Measurements from ENCODE around the gene FBLN2.

FBLN2 gene

GRCh38 chr3:13584901-13585300 is 36.0 kb downstream of the FBLN2 start:
- Histone ChIP-seq H3K4me3 (ENCODE audit: low read depth, low read length) (no peak overlapping the region), H4K91ac (ENCODE audit: low read depth, low read length) (no peak overlapping the region), H3K4me1 (ENCODE audit: control insufficient read depth in 1 of 2, insufficient read depth in 2 of 2, low read length in 2 of 2) (peaks cover 2 to 5% of the 10 kb centered on the region in 2 experiments), H2BK12ac (ENCODE audit: low read length) (no peak overlapping the region), H4K8ac (ENCODE audit: low read depth, low read length) (no peak overlapping the region), H3K79me2 (ENCODE audit: control insufficient read depth, insufficient read depth, low read length, poor library complexity) (peaks cover 1% of the 10 kb centered on the region), H2BK5ac (ENCODE audit: low read depth, low read length, poor library complexity) (no peak overlapping the region), H3K4me2 (ENCODE audit: low read length) (no peak overlapping the region), H3K79me1 (ENCODE audit: low read length) (peaks cover 3% of the 10 kb centered on the region), H2AFZ (ENCODE audit: insufficient read depth, low read length, poor library complexity) (no peak overlapping the region), H4K12ac (ENCODE audit: low read depth, low read length) (no peak overlapping the region), H3K23ac (ENCODE audit: low read length) (no peak overlapping the region), H3K36me3 (ENCODE audit: control insufficient read depth in 1 of 2, insufficient read depth in 2 of 2, low read length in 2 of 2) (no peaks in the 10 kb centered on the region), H3K27me3 (ENCODE audit: insufficient read depth, low read length) (no peaks in the 10 kb centered on the region), H3K27ac (ENCODE audit: low read depth, low read length) (no peak overlapping the region), H3K9ac (ENCODE audit: low read length) (no peak overlapping the region), H3K9me3 (ENCODE audit: insufficient read depth, low read depth, low read length) (no peaks in the 10 kb centered on the region), H3K14ac (ENCODE audit: low read length) (no peak overlapping the region), H3K18ac (ENCODE audit: low read length) (no peak overlapping the region), H2AK5ac (ENCODE audit: low read length) (no peak overlapping the region), H3K4ac (ENCODE audit: low read depth, low read length) (no peak overlapping the region), H2BK120ac (ENCODE audit: insufficient read depth, low read length, poor library complexity) (no peak overlapping the region)
- DNase-seq: no peak
- WGBS (ENCODE audit: extremely low coverage, insufficient coverage, insufficient read length): no CpG with 5 or more reads among the region's 5 CpGs

GRCh38 chr3:13587442-13587841 is 38.5 kb downstream of the FBLN2 start:
- no peak overlapping the region for H3K27ac ChIP-seq (ENCODE audit: low read depth, low read length)
- WGBS (ENCODE audit: extremely low coverage, insufficient coverage, insufficient read length): no CpG with 5 or more reads among the region's 3 CpGs

GRCh38 chr3:13588221-13588701 is 39.3 kb downstream of the FBLN2 start:
- H3K79me1 ChIP-seq (ENCODE audit: low read length): peaks cover 3% of the 10 kb centered on the region
- H3K9ac ChIP-seq (ENCODE audit: low read length): no peak overlapping the region
- no peaks in the 10 kb centered on the region for H3K27me3 ChIP-seq (ENCODE audit: insufficient read depth, low read length)
- H3K23ac ChIP-seq (ENCODE audit: low read length): no peak overlapping the region
- H2BK120ac ChIP-seq (ENCODE audit: insufficient read depth, low read length, poor library complexity): no peak overlapping the region
- H2BK5ac ChIP-seq (ENCODE audit: low read depth, low read length, poor library complexity): no peak overlapping the region
- no peak overlapping the region for H3K4me3 ChIP-seq (ENCODE audit: low read depth, low read length)
- H2AK5ac ChIP-seq (ENCODE audit: low read length): no peak overlapping the region
- H3K4me1 ChIP-seq (ENCODE audit: control insufficient read depth in 1 of 2, insufficient read depth in 2 of 2, low read length in 2 of 2): peaks cover 2 to 5% of the 10 kb centered on the region in 2 experiments
- no CpG with 5 or more reads among the region's 16 CpGs for WGBS (ENCODE audit: extremely low coverage, insufficient coverage, insufficient read length)
- H4K12ac ChIP-seq (ENCODE audit: low read depth, low read length): no peak overlapping the region
- H2AFZ ChIP-seq (ENCODE audit: insufficient read depth, low read length, poor library complexity): no peak overlapping the region
- H3K4me2 ChIP-seq (ENCODE audit: low read length): no peak overlapping the region
- no peak overlapping the region for H4K8ac ChIP-seq (ENCODE audit: low read depth, low read length)
- no peak overlapping the region for H4K91ac ChIP-seq (ENCODE audit: low read depth, low read length)
- H2BK12ac ChIP-seq (ENCODE audit: low read length): no peak overlapping the region
- H3K9me3 ChIP-seq (ENCODE audit: insufficient read depth, low read depth, low read length): no peaks in the 10 kb centered on the region
- H3K79me2 ChIP-seq (ENCODE audit: control insufficient read depth, insufficient read depth, low read length, poor library complexity): peaks cover 1% of the 10 kb centered on the region
- no peak overlapping the region for H3K27ac ChIP-seq (ENCODE audit: low read depth, low read length)
- peak overlapping the region; percentile 54 for H3K14ac ChIP-seq (ENCODE audit: low read length)
- H3K36me3 ChIP-seq (ENCODE audit: control insufficient read depth in 1 of 2, insufficient read depth in 2 of 2, low read length in 2 of 2): no peaks in the 10 kb centered on the region
- no peak overlapping the region for H3K18ac ChIP-seq (ENCODE audit: low read length)
- peak; percentile 75 to 78 for DNase-seq
- H3K4ac ChIP-seq (ENCODE audit: low read depth, low read length): no peak overlapping the region

More at GRCh38 chr3:13587442-13587841, 38.5 kb downstream of the FBLN2 start:
- H2AK5ac ChIP-seq (ENCODE audit: low read length): no peak overlapping the region
- H4K91ac ChIP-seq (ENCODE audit: low read depth, low read length): no peak overlapping the region
- no peaks in the 10 kb centered on the region for H3K27me3 ChIP-seq (ENCODE audit: insufficient read depth, low read length)
- H2BK12ac ChIP-seq (ENCODE audit: low read length): no peak overlapping the region
- no peak overlapping the region for H3K4ac ChIP-seq (ENCODE audit: low read depth, low read length)
- no peak overlapping the region for H4K8ac ChIP-seq (ENCODE audit: low read depth, low read length)
- H4K12ac ChIP-seq (ENCODE audit: low read depth, low read length): no peak overlapping the region
- no peak overlapping the region for H3K9ac ChIP-seq (ENCODE audit: low read length)
- DNase-seq: no peak
- H3K36me3 ChIP-seq (ENCODE audit: control insufficient read depth in 1 of 2, insufficient read depth in 2 of 2, low read length in 2 of 2): no peaks in the 10 kb centered on the region
- H3K4me1 ChIP-seq (ENCODE audit: control insufficient read depth in 1 of 2, insufficient read depth in 2 of 2, low read length in 2 of 2): peaks cover 2 to 5% of the 10 kb centered on the region in 2 experiments
- no peak overlapping the region for H2AFZ ChIP-seq (ENCODE audit: insufficient read depth, low read length, poor library complexity)
- no peak overlapping the region for H2BK120ac ChIP-seq (ENCODE audit: insufficient read depth, low read length, poor library complexity)
- no peak overlapping the region for H2BK5ac ChIP-seq (ENCODE audit: low read depth, low read length, poor library complexity)
- H3K4me3 ChIP-seq (ENCODE audit: low read depth, low read length): no peak overlapping the region
- H3K79me2 ChIP-seq (ENCODE audit: control insufficient read depth, insufficient read depth, low read length, poor library complexity): peaks cover 1% of the 10 kb centered on the region
- H3K9me3 ChIP-seq (ENCODE audit: insufficient read depth, low read depth, low read length): no peaks in the 10 kb centered on the region
- no peak overlapping the region for H3K18ac ChIP-seq (ENCODE audit: low read length)
- H3K23ac ChIP-seq (ENCODE audit: low read length): no peak overlapping the region
- H3K14ac ChIP-seq (ENCODE audit: low read length): no peak overlapping the region
- H3K4me2 ChIP-seq (ENCODE audit: low read length): no peak overlapping the region
- peaks cover 3% of the 10 kb centered on the region for H3K79me1 ChIP-seq (ENCODE audit: low read length)

GRCh38 chr3:13588993-13589392 is 40.1 kb downstream of the FBLN2 start:
- Histone ChIP-seq H3K4me3 (ENCODE audit: low read depth, low read length) (no peak overlapping the region), H4K91ac (ENCODE audit: low read depth, low read length) (no peak overlapping the region), H2BK120ac (ENCODE audit: insufficient read depth, low read length, poor library complexity) (no peak overlapping the region), H2BK12ac (ENCODE audit: low read length) (no peak overlapping the region), H3K27ac (ENCODE audit: low read depth, low read length) (no peak overlapping the region), H3K23ac (ENCODE audit: low read length) (no peak overlapping the region), H3K18ac (ENCODE audit: low read length) (no peak overlapping the region), H3K4me2 (ENCODE audit: low read length) (no peak overlapping the region), H3K4ac (ENCODE audit: low read depth, low read length) (no peak overlapping the region), H3K36me3 (ENCODE audit: control insufficient read depth in 1 of 2, insufficient read depth in 2 of 2, low read length in 2 of 2) (no peaks in the 10 kb centered on the region), H4K8ac (ENCODE audit: low read depth, low read length) (no peak overlapping the region), H3K4me1 (ENCODE audit: control insufficient read depth in 1 of 2, insufficient read depth in 2 of 2, low read length in 2 of 2) (peaks cover 2 to 5% of the 10 kb centered on the region in 2 experiments), H2AFZ (ENCODE audit: insufficient read depth, low read length, poor library complexity) (no peak overlapping the region), H3K79me2 (ENCODE audit: control insufficient read depth, insufficient read depth, low read length, poor library complexity) (peaks cover 1% of the 10 kb centered on the region), H2AK5ac (ENCODE audit: low read length) (no peak overlapping the region), H2BK5ac (ENCODE audit: low read depth, low read length, poor library complexity) (no peak overlapping the region), H3K79me1 (ENCODE audit: low read length) (peaks cover 3% of the 10 kb centered on the region), H3K9ac (ENCODE audit: low read length) (no peak overlapping the region), H3K9me3 (ENCODE audit: insufficient read depth, low read depth, low read length) (no peaks in the 10 kb centered on the region), H4K12ac (ENCODE audit: low read depth, low read length) (no peak overlapping the region), H3K14ac (ENCODE audit: low read length) (no peak overlapping the region), H3K27me3 (ENCODE audit: insufficient read depth, low read length) (no peaks in the 10 kb centered on the region)
- DNase-seq: peak; percentile 86 to 96
- no CpG with 5 or more reads among the region's 4 CpGs for WGBS (ENCODE audit: extremely low coverage, insufficient coverage, insufficient read length)
